ENCODE data around the gene PIEZO1.
A peak's percentile ranks its signal among the peaks of the same experiment; 100 is the strongest.
"Not testable (repeated sequence)": the region's sequence is repeated elsewhere in the genome, so short reads cannot be mapped to it uniquely, and the experiment has no call there.

The PIEZO1 gene

DNA sequence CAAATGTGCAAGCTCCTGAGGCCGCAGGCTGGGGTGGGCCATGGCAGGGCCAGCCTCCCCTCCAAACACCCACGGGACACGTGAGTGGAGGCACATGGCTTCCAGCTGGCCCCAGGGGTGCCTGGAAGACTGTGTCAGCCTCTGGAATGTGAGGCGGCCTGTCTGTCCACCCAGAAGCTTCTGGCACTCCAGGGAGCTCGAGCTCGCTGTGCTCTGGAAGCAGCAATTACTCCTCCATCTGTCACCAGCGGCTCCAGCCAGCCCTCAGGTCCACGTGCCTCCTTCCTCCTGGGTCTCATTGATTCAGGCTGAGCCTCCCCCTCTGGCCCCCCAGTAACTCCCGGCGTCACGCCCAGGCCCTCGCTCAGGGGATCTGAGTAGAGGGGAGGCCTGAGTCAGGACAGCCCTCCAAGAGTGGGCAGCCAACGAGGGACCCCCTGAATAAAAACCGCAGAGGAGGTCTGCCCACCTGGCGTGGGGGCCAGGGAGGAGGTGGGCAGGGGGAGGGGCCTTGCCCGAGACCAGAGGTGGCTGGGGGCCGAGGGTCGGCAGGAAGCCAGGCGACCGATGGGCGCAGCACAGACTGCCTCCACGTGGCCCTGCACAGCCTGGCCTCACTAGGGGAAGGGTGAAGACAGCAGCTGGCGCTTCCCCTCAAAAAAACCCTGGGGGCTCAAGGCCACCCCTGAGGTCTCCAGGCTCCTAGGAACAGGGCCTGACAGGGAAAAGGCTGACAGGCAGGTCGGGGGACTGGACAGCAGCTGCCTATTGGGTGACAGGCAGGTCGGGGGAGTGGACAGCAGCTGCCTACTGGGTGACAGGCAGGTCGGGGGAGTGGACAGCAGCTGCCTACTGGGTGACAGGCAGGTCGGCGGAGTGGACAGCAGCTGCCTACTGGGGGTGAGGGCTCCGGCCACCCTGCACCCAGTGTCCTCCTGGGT lies 11.9 kb downstream of the PIEZO1 start:
- no peak for DNase-seq (ENCODE audit: low spot score)
- TF ChIP-seq, protein P1, sequence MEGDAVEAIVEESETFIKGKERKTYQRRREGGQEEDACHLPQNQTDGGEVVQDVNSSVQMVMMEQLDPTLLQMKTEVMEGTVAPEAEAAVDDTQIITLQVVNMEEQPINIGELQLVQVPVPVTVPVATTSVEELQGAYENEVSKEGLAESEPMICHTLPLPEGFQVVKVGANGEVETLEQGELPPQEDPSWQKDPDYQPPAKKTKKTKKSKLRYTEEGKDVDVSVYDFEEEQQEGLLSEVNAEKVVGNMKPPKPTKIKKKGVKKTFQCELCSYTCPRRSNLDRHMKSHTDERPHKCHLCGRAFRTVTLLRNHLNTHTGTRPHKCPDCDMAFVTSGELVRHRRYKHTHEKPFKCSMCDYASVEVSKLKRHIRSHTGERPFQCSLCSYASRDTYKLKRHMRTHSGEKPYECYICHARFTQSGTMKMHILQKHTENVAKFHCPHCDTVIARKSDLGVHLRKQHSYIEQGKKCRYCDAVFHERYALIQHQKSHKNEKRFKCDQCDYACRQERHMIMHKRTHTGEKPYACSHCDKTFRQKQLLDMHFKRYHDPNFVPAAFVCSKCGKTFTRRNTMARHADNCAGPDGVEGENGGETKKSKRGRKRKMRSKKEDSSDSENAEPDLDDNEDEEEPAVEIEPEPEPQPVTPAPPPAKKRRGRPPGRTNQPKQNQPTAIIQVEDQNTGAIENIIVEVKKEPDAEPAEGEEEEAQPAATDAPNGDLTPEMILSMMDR (conservative IDR thresholded peaks at IDR 0.05; ENCODE audit: low read depth): no peak
- peak overlapping the region; percentile 71 for H3K27ac ChIP-seq
- ChIA-PET POLR2A (ENCODE audit: low non-redundant PET) (interaction anchor here (0.5 to 0.6 kb wide), 2 partner anchors 9 to 36 kb away, joined by 4 to 6 read pairs; no protein-coding TSS in a partner anchor), CTCF (interaction anchor here (0.6 to 1.3 kb wide), 4 partner anchors 11 to 926 kb away, joined by 3 to 5 read pairs (median 4); no protein-coding TSS in a partner anchor)

DNA sequence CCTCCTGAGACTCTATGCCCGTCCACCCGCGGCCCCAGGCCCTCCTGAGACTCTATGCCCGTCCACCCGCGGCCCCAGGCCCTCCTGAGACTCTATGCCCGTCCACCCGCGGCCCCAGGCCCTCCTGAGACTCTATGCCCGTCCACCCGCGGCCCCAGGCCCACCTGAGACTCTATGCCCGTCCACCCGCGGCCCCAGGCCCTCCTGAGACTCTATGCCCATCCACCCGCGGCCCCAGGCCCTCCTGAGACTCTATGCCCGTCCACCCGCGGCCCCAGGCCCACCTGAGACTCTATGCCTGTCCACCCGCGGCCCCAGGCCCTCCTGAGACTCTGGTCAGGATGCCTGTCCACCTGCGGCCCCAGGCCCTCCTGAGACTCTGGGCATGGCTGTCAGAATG lies 13.2 kb downstream of the PIEZO1 start:
- peak overlapping the region; percentile 99 for H3K27ac ChIP-seq
- DNase-seq (ENCODE audit: low spot score); POLR2A ChIA-PET (ENCODE audit: low non-redundant PET): not testable (repeated sequence)
- CTCF ChIA-PET: interaction anchor here (0.6 to 0.7 kb wide), 2 partner anchors 14 to 29 kb away, joined by 3 to 5 read pairs; no protein-coding TSS in a partner anchor

DNA sequence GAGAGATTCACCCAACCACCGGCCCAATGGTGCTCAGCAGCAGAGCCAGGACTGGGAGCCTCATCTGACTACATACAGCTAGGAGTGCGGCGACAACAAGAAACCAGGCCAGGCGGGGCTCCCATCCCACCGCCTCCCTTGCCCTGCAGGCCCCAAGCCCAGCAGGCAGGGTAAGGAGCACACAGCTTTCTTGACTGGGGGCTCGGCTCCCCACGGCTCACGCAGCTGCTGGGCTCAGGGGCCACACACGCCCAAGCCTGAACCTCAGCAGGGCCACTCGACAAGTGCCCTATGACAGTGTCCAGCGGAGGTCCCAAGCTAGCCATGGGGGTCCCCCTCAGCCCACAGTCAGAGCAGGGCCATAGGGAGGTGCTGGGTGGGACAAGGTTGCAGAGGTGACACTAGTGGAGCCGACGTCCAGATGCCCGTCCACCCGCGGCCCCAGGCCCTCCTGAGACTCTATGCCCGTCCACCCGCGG lies 13.7 kb downstream of the PIEZO1 start:
- ChIA-PET POLR2A (ENCODE audit: low non-redundant PET) (interaction anchor here (1.6 kb wide), 1 partner anchor 11 kb away, joined by 6 read pairs; no protein-coding TSS in a partner anchor), CTCF (interaction anchor here (0.6 to 2.1 kb wide), 4 partner anchors 11 to 34 kb away, joined by 3 to 14 read pairs (median 4); no protein-coding TSS in a partner anchor)
- TF ChIP-seq, protein P1 (conservative IDR thresholded peaks at IDR 0.05; ENCODE audit: low read depth): no peak
- H3K27ac ChIP-seq: peak overlapping the region; percentile 99
- no peak for DNase-seq (ENCODE audit: low spot score)

DNA sequence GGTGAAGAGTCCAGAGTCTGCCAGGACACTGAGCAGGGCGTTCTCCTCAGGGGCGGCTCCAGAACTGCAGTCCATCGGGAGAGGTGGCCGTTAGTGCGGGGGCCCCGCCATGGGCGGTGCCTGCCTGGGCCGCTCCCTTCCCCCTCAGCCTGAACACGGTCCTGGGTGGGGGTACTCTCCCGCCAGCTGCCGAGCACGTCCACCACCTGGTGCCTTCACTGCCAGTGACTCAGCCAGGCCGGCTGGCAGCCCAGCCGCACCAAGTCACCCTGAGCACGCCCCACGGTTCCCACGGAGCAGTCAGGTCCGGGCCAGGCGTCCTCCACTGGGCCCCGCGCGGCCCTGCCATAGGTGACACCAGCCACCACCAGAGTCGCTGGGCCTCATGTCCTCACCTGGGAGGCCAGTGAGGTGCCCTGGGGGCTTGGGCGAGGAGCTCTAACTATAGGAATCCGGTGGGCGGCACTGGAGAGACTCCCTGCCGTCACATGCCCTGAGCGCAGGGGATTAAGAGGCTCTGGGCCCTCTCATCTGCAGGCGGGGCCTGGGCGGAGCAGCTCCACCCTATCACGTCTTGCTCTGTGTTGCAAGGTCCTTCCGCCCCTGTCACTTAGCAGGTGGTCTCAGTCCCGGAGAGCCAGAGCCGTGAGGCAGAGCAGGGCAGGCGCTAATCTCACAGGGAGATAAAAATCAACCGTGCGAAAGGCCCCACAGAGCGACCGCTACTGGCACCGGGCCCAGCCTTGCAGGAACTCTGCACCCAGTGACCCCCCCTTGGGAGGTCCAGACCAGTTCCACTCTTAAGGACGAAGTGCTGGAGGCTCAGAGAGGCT lies 14.3 kb downstream of the PIEZO1 start:
- ChIA-PET POLR2A (ENCODE audit: low non-redundant PET) (interaction anchor here (1.6 kb wide), 1 partner anchor 11 kb away, joined by 6 read pairs; no protein-coding TSS in a partner anchor), CTCF (interaction anchor here (0.6 to 2.1 kb wide), 5 partner anchors 12 to 243 kb away, joined by 3 to 14 read pairs (median 4); no protein-coding TSS in a partner anchor)
- DNase-seq (ENCODE audit: low spot score): peak; percentile 83
- TF ChIP-seq, protein P1 (conservative IDR thresholded peaks at IDR 0.05; ENCODE audit: low read depth): no peak
- H3K27ac ChIP-seq: peak overlapping the region; percentile 99

DNA sequence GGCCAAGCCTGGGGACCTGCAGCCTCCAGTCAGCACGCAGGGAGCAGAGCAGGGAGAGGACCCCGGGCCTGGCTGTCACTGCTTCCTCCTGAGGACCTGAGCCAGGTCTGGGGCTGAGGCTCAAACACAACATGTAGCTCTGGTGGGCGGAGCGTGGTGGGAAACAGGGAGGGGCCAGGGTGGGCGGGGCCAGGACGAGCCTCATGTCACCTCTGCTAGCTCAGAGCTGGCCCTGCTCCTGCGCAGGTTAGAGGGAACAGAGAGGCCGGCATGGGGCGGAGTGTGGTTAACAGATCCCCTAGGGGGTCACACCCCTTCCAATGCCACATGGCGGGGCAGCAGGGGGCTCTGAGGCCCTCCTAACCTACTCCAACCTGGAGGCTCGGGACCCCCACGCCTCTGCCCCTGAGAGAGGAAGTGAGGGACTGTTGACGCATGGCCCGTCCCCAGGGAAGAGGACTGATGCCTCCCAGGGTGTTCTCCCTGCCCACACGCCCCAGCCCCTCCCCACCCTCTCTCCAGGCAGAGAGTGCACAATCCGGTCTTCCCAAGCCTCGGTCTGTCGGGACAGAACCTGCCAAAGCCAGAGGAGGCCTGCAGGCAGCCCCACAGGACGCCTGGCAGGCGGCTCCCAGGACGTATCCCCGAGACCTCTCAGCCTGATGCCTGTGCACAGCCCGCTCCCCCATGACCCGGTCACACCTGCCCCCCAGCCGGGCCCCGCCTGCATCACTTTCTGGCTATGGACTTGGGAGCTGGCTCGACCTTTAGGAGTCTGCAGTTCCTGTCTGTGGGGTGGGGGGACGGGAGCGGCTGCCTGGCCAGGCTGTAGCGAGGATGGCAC lies 15.2 kb downstream of the PIEZO1 start:
- POLR2A ChIA-PET (ENCODE audit: low non-redundant PET): interaction anchor here (0.5 to 1.6 kb wide), 2 partner anchors 12 to 14 kb away, joined by 3 to 6 read pairs; no protein-coding TSS in a partner anchor
- TF ChIP-seq, protein P1 (conservative IDR thresholded peaks at IDR 0.05; ENCODE audit: low read depth): no peak
- DNase-seq (ENCODE audit: low spot score): no peak
- CTCF ChIA-PET: interaction anchor here (0.6 to 2.1 kb wide), 3 partner anchors 17 to 244 kb away, joined by 3 to 14 read pairs (median 3); no protein-coding TSS in a partner anchor
- peak overlapping the region; percentile 99 for H3K27ac ChIP-seq

Data from RWPE1 (cell line).